Activated T-helper 1 cell treated with Interleukin-2 at 50 U/mL for 16 hours (primary cell): ENCODE data around the gene GRIP2.

Experiments
- DNase-seq: peaks from one replicate; pipeline ENCODE4 v3.0.0-alpha.2; 2020; ENCODE audit warnings: low read depth

The GRIP2 gene

DNA sequence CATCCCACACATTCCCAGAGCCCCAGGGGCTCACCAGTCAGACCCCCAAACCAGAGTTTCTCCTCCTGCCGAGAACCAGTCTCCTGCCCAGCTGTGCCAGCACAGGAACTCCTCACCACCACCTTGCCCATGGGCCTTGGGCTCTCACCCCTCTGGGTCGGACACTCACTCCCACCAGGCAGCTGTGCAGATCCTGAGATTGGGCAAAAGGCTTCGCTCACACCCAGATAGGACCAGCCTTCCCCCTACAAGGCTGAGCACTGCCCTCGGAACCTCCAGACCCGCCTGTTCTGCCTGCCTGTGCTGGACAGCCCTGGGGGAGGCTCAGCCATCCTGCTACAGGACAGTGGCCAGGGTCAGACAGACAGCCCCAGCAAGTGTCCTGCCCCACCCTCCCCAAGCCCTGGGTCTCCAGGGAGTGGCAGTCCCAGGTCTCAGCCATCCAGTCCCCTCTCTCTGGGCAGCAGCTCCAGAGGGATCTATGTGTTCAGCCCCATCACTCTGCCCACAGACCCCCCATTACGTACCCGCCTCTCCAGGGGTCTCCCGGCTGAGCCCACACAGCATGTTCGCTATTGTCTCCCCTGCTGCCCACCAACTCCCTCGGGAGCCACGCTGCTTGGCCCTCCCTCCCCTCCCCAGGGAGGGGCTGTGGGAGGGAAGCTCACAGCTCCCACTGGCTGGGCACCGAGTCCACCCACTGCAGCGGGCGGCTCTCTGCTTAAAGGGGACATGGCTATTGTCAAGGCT lies at the start of gene GRIP2:
TSS of gene GRIP2 (minus strand) at position 601 of the 750 bp plus-strand sequence. CDS start at position 567, 34 bp downstream.
- no peak for DNase-seq

- no peak for DNase-seq
These were observed 48.4 kb upstream of the GRIP2 start for GRCh38 chr3:14588425-14589112.

DNA sequence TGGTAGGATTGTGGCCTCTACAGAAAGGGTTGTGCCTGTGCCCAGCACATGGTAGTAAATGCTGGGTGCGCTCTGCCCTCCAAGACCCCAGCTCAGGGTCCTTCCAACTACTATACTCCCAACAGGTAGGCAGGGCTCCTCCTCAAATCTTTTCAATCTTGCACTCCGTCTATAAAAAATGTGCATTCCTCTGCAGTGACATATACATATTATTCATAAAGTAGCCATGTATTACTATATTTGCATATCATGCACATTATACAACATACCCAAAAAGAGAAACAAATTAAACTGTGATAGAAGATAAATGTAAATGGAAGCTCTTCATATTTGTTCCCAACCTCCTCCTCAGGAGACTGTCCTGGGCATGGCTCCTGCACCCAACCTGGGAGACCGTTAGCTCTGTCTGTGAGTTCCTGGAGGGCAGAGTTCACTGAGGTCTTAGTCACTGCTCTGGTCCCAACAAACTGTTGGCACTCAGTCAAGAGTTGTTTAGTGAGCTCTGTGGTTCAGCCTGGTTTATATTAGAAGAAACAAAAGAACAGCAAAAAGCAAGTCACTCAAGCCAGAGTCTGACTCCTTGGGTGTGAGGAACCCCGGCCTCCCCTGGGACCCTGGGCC lies 47.7 kb upstream of the GRIP2 start:
- no peak for DNase-seq

GRCh38 chr3:14586611-14587010 lies 46.5 kb upstream of the GRIP2 start:
- no peak for DNase-seq

DNA sequence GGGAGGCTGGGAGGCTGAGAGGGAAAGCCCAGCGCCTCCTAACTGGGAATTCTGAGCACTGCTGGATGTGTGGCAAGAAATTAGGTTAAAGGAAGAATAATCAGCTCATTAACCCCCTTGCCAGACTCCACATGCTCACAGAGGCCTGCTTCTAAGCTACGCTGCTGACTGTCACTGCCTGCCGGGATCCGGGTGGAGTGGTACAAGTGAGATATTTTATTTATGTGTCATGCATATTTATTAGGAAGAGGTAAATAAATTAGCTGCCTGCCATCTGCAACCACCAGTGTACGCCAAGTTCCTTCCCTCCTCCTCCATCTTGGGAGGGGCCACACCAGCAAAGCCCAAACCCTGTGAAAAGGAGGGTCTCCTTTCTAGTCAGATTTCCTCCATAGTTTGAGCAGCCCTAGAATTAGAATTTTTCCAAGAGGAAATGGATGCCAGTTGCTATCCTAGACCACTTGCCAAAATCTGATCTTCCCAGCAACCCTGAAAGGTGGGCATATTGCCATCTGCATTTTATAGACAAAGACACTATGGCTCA lies 43.5 kb upstream of the GRIP2 start:
- no peak for DNase-seq

GRCh38 chr3:14582045-14582410 lies 41.9 kb upstream of the GRIP2 start:
- no peak for DNase-seq

GRCh38 chr3:14581334-14582044 lies 41.3 kb upstream of the GRIP2 start:
- no peak for DNase-seq

- no peak for DNase-seq
These were observed 37.8 kb upstream of the GRIP2 start for GRCh38 chr3:14577897-14578296.

DNA sequence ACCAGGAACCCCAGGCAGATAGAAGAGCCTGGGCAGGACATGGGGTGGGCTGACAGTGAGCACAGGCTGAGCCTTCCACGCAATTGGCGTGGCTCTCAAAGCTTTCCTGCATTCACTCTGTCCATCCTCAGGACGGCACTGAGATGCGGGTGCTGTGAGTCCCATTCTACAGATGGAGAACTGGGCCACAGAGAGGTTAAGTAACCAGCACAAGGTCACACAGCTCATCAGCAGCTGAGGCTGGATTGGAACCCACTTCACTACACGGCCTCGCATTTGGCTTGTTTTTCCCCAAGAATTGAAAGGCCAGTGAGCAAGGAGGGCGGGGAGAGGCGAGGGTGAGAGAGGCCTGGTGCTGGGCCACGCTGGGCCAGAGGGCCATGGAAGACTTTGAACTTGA lies 36.0 kb upstream of the GRIP2 start:
- DNase-seq = no peak

DNA sequence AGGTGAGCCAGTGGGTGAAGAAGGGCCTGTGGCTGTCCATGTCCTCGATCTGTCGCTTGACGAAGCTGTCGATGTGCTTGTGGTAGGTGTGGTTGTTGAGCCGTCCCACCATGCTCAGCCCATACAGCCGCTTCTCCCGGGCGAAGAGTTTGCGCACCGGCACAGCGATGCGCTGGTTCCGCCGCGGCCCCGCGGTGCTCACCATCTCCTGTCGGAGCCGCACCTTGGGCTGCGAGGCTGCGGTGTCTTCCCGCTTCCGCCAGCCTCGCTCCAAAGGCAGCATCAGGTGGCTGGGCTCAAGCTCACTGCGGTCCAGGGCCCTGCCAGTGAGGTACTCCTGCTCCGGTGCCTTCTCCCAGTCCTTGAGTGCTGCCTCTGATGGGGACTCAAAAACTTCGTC lies 34.0 kb upstream of the GRIP2 start:
- no peak for DNase-seq

GRCh38 chr3:14573706-14574105 lies 33.6 kb upstream of the GRIP2 start:
- no peak for DNase-seq

DNA sequence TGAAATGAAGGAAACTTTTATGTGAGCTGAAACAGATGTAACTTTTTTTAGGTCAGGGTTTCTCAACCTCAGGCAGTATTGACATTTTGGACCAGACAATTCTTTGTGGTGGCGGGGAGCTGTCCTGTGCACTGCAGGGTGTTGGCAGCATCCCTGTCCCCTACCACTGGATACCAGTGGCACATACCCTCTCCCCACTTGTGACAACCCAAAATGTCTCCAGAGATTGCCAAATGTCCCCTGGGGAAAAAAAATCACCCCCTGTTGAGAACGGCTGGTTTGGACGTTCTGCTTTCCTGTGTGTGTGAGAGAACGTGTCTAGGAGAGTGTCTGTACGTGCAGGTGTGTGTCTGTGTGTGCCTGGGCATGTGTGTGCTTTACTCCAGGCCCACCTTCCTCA lies 30.7 kb upstream of the GRIP2 start:
- no peak for DNase-seq

DNA sequence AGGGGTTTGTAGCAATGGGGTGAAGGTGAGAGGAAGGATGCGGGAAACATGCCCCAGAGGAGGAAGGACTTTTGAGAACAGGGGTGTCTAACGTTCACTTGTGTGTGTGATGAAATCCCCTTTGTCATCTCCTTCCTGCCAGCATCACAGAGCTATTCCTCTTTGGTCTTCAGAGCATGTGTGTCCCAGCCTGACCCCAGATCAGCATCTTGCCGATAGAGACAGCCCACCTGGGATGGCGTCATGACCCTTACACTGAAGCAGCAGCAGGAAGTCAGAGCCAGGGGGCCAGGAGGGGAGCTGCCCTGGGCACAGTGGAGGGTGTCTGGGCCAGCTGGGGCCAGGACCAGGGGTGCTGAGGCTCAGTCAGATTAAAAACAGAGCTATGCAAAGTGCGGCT lies 29.9 kb upstream of the GRIP2 start:
- DNase-seq = no peak

DNA sequence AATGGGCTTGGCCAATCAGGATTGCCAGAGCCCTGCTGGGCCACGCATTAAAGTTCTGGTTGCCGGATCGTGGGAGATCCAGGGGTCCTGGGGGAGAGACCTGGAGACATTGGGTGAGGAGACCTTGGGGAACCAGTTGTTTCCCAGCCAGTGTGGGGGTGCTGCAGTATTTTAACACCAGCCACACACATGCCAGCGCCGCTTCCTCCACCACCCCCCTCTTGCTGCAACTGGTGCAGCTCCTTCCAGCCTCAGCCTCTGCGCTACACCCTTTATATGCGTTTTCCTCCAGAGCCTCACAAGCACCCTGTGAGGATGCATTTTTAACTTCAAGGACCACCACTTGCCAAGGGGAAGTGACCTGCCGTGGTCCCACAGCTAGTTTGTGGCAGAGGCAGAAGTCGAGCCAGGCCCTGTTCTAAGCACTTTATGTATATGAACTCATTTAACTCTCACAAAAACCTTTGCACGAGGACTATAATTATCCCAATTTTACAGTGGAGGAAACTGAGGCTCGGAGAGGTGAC lies 29.4 kb upstream of the GRIP2 start:
- no peak for DNase-seq

DNA sequence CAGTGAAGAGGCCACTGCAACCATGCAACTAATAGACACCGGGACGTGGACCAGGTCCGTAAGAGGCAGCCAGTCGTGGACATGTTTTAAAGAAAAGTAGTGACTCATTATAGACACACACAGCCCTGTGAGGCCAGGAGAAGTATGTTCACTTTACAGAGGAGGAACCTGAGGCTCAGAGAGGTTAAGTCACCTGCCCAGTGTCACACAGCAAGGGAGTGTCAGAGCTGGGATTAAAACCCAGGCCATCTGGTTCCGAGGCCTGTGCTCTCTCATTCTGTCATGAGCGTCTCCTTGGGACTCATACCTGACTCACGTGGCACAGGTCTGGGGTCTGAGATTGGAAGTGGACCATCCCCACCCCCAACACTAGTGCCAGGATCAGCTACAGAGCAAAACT lies 28.1 kb upstream of the GRIP2 start:
- DNase-seq = no peak

- no peak for DNase-seq
These were observed 26.7 kb upstream of the GRIP2 start for GRCh38 chr3:14566812-14567211.

DNA sequence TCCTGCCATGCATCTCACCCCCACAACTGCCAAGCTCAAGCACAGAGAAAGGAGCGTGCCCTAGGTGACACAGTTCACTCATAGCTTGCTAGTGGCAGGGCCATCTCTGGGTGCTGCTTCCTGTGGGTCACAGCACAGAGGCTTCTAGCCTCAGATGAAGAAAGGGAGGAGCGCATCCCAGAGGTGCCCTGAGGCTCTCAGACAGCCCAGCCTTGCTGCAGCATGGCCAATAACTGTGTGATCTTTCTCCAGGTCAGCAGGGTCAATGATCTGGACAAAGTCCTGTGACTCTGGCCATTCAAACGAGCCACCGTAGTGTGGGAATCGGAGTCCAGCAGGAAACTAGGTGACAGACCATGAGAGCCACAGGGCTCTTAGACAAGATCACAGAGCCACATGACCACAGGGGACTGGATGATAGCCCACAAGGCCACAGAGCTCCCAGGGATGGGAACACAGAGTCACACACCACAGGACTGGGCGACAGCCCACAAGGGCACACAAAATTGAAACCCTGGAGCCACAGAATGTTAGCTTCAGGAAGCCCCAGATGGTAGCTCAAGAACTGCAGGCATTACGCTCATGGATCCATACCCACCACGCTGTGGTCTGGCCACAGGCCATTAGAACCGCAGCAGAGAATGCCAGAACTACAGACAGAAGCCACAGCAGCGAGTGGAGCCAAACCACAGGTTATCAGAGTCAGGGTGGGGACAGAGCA lies 25.9 kb upstream of the GRIP2 start:
- no peak for DNase-seq

DNA sequence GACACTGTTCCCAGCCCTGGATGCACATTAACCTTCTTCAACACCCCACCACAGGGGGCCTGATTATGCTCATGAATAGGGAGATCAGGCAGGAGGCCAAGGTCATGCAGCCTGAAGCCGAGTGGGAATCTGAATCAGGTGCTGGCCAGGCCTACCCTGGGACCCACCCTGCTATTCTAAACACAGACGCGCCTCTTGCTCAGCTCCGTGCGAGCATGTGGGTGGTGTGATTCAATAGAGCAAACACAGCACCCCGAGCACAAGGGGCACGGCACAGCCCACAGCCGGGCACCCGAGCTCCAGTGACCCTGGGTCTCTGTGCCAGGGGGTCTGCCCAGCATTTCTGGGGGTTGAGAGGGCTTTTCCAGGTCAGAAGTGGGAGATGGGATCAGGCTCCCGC lies 24.6 kb upstream of the GRIP2 start:
- no peak for DNase-seq

DNA sequence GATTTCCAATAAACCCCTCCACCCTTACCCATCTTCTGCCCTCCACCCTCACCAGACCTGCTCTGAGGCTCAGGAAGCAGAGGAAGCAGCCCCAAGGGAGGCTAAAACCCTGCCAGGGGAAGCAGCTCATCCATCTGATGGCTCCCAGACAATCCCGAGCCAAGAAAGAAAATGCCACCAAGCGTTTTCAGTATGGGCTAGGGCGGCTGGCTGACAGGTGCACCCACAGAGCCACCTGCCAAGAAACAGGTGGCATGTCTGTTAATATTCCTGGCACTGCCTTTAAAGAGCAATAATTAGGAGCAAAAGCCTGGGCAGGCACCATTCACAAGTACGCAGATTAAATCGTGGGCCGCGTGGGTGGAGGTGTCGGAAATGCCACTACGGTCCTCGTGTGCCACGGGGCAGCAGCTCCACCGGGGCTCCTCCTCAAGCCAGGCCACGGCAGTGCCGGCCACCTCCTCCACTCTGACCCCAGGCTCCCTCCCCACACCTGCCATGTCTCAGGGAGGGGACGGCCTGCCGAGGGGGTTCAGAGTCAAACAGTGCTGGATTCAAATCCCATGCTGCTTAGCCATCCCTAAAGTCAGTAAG lies 23.9 kb upstream of the GRIP2 start:
- no peak for DNase-seq

GRCh38 chr3:14562121-14562890 lies 22.2 kb upstream of the GRIP2 start:
- no peak for DNase-seq
